NB4 (cell line): ENCODE results near the gene ZG16.
A peak's percentile ranks its signal among the peaks of the same experiment; 100 is the strongest.

Experiments
- DNase-seq: peaks from one replicate; pipeline ENCODE4 v3.0.0; 2010; ENCODE audit warnings: low read depth
- H3K4me3 ChIP-seq: one replicate; pipeline ENCODE4 v1.5.1; 2011; ENCODE audit warnings: mild to moderate bottlenecking, low read depth, low read length, moderate library complexity
- CTCF ChIP-seq: IDR thresholded peaks from one replicate; pipeline ENCODE4 v1.5.1; 2012; ENCODE audit warnings: low read depth, low read length
- MAX ChIP-seq: IDR thresholded peaks from 2 replicates; pipeline ENCODE4 v1.6.1; 2011; ENCODE audit warnings: low read depth, low read length
- MYC ChIP-seq: IDR thresholded peaks from 2 replicates; pipeline ENCODE4 v1.6.1; 2011; ENCODE audit warnings: low read depth, low read length
- POLR2A ChIP-seq: IDR thresholded peaks from 2 replicates; pipeline ENCODE4 v1.6.1; 2011; ENCODE audit warnings: mild to moderate bottlenecking; ENCODE audit not compliant: insufficient read length; ENCODE audit errors: extremely low read depth

ZG16 gene

GRCh38 chr16:29820730-29821642 lies 42.9 kb downstream of the ZG16 start:
- TF ChIP-seq POLR2A, result no peak
- TF ChIP-seq CTCF, result no peak
- TF ChIP-seq MAX, result no peak
- no peak for TF ChIP-seq MYC
- H3K4me3 ChIP-seq, result peak overlapping the region; percentile 47
- DNase-seq, result no peak

DNA sequence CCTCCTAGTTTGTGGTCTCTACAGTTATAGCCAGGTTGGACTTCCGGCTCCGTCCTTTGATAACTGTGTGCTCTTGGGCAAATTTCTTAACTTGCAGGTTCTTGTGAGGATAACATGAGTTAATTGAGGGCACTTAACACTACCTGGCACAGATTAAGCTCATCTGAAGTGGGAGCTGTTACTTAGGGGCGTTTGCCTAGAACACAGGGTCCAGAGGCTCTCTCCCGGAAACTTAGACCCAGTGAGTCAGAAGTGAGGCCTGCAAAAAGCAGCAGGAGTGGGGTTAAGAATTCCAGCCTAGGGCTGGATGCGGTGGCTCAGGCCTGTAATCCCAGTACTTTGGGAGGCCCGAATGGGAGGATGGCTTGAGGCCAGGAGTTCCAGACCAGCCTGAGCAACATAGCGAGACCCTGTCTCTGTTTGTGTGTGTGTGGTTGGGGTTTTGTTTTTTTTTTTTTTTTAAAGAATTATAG lies 43.6 kb downstream of the ZG16 start:
- H3K4me3 ChIP-seq, result no peak overlapping the region
- no peak for DNase-seq

GRCh38 chr16:29824589-29825144 lies 46.6 kb downstream of the ZG16 start:
- no peak overlapping the region for H3K4me3 ChIP-seq
- DNase-seq, result no peak
- TF ChIP-seq MYC, result no peak

More for the DNA sequence above, 43.6 kb downstream of the ZG16 start:
- no peak for TF ChIP-seq CTCF
- TF ChIP-seq POLR2A, result no peak
- no peak for TF ChIP-seq MAX
- no peak for TF ChIP-seq MYC

GRCh38 chr16:29825145-29826044 lies 47.3 kb downstream of the ZG16 start:
- no peak for DNase-seq
- no peak for TF ChIP-seq MYC
- TF ChIP-seq POLR2A, result no peak
- TF ChIP-seq CTCF, result no peak
- no peak for TF ChIP-seq MAX
- H3K4me3 ChIP-seq, result no peak overlapping the region

DNA sequence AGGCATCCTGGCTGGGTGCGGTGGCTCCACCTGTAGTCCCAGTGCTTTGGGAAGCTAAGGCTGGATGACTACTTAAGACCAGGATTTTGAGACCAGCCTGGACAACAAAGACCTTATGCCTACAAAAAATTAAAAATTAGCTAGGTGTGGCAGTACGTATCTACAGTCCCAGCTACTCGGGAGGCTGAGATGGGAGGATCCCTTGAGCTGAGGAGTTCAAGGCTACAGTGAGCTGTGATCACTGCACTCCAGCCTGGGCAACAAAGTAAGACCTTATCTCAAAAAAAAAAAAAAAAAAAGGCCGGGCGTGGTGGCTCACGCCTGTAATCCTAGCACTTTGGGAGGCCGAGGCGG lies 48.3 kb downstream of the ZG16 start:
- DNase-seq, result no peak
- H3K4me3 ChIP-seq, result no peak overlapping the region
- TF ChIP-seq MYC, result no peak
- no peak for TF ChIP-seq MAX
- no peak for TF ChIP-seq POLR2A
- no peak for TF ChIP-seq CTCF
